NB4 (cell line): Measurements from ENCODE around the gene MAP3K14.

Experiments
- DNase-seq: peaks from one replicate; pipeline ENCODE4 v3.0.0; 2010; ENCODE audit warnings: low read depth
- H3K4me3 ChIP-seq: one replicate; pipeline ENCODE4 v1.5.1; 2011; ENCODE audit warnings: mild to moderate bottlenecking, low read depth, low read length, moderate library complexity
- CTCF ChIP-seq: IDR thresholded peaks from one replicate; pipeline ENCODE4 v1.5.1; 2012; ENCODE audit warnings: low read depth, low read length
- MYC ChIP-seq: IDR thresholded peaks from 2 replicates; pipeline ENCODE4 v1.6.1; 2011; ENCODE audit warnings: low read depth, low read length
- POLR2A ChIP-seq: IDR thresholded peaks from 2 replicates; pipeline ENCODE4 v1.6.1; 2011; ENCODE audit warnings: mild to moderate bottlenecking; ENCODE audit not compliant: insufficient read length; ENCODE audit errors: extremely low read depth
- TF ChIP-seq, protein P1 (sequence below): IDR thresholded peaks from 2 replicates; pipeline ENCODE4 v1.6.1; 2011; ENCODE audit warnings: low read depth, low read length

The MAP3K14 gene

GRCh38 chr17:45326626-45327025 is 9.8 kb upstream of the MAP3K14 start:
- H3K4me3 ChIP-seq = no peak overlapping the region
- DNase-seq = no peak
- TF ChIP-seq POLR2A (no peak), CTCF (no peak), MYC (no peak)
- TF ChIP-seq, protein P1, sequence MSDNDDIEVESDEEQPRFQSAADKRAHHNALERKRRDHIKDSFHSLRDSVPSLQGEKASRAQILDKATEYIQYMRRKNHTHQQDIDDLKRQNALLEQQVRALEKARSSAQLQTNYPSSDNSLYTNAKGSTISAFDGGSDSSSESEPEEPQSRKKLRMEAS = no peak

DNA sequence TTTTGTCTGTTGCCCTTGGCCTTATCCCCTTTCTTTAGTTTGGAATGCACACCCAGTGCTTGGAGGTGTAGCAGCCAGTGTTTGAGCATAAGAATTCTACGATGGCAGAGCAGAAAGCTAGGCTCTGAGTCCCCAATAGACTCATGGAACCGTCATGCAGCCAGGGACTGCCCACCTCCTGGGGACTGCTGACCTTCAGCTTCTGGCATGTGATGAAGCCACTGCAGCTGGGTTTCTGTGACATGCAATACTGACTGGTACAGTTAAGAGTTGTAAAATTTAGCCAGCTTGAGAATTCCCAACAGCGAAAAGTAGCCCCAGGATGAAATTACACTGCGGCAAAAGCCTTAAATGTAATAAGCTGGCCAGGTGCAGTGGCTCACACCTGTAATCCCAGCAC is 9.0 kb upstream of the MAP3K14 start:
- DNase-seq = no peak
- TF ChIP-seq, protein P1 = no peak
- no peak for TF ChIP-seq CTCF
- no peak for TF ChIP-seq POLR2A
- TF ChIP-seq MYC = no peak
- no peak overlapping the region for H3K4me3 ChIP-seq

- no peak for DNase-seq
- H3K4me3 ChIP-seq = no peak overlapping the region
- no peak for TF ChIP-seq MYC
- TF ChIP-seq POLR2A = no peak
- no peak for TF ChIP-seq CTCF
- TF ChIP-seq, protein P1 = no peak
Observed at GRCh38 chr17:45324336-45324735, 7.5 kb upstream of the MAP3K14 start.

GRCh38 chr17:45322168-45322567 is 5.3 kb upstream of the MAP3K14 start:
- DNase-seq = no peak

GRCh38 chr17:45320931-45321461 is 4.2 kb upstream of the MAP3K14 start:
- TF ChIP-seq POLR2A (no peak), CTCF (no peak), MYC (no peak)
- TF ChIP-seq, protein P1 = peak; percentile 38; the same call in 1 of the 2 replicates
- H3K4me3 ChIP-seq = no peak overlapping the region
- peak; percentile 80 for DNase-seq

More at GRCh38 chr17:45322168-45322567, 5.3 kb upstream of the MAP3K14 start:
- H3K4me3 ChIP-seq = no peak overlapping the region
- no peak for TF ChIP-seq CTCF
- TF ChIP-seq, protein P1 = no peak
- no peak for TF ChIP-seq MYC
- no peak for TF ChIP-seq POLR2A
